Fibroblast of mammary gland (primary cell): ENCODE data around the gene CCNQ.
A peak's percentile ranks its signal among the peaks of the same experiment; 100 is the strongest.

Experiments used
- DNase-seq: peaks from one replicate; pipeline ENCODE4 v3.0.0-alpha.2; 2010; ENCODE audit warnings: low read depth
- H3K4me3 ChIP-seq: 2 replicates; pipeline ENCODE4 v1.5.1; 2011; ENCODE audit warnings: low read depth, mild to moderate bottlenecking, low read length, moderate library complexity; ENCODE audit not compliant: control insufficient read depth
- TF ChIP-seq, protein P1 (sequence below): conservative IDR thresholded peaks from 2 replicates; pipeline ENCODE4 v1.5.1; 2011; ENCODE audit warnings: low read depth, low read length, inconsistent platforms; ENCODE audit not compliant: control insufficient read depth, insufficient read depth

Gene CCNQ

DNA sequence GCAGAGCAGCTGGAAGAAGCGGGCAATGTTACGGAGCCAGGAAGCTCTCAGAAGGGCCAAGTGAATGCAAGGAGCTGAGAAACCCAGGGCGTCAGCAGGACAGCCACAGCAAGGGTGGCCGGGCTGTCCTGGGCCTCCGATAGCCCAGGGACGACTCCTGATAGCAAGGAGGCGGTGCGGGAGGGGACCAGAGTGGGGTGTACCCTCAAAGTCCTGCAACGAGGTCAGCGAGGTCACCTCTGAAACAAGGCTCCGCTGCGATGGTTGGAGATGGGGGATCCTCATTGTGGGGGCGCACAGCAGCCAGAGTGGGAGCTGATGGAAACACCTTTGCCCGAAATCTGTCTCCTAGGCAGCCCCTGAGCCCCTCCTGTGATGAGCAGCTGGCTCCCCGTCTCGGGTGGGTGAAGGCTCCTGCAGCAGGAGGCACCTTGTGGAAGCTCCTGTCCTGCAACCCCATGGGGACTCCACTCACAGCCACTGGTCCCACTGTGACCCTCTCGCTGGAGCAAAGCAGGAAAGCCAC, 4.3 kb upstream of the CCNQ start:
- TF ChIP-seq, protein P1, sequence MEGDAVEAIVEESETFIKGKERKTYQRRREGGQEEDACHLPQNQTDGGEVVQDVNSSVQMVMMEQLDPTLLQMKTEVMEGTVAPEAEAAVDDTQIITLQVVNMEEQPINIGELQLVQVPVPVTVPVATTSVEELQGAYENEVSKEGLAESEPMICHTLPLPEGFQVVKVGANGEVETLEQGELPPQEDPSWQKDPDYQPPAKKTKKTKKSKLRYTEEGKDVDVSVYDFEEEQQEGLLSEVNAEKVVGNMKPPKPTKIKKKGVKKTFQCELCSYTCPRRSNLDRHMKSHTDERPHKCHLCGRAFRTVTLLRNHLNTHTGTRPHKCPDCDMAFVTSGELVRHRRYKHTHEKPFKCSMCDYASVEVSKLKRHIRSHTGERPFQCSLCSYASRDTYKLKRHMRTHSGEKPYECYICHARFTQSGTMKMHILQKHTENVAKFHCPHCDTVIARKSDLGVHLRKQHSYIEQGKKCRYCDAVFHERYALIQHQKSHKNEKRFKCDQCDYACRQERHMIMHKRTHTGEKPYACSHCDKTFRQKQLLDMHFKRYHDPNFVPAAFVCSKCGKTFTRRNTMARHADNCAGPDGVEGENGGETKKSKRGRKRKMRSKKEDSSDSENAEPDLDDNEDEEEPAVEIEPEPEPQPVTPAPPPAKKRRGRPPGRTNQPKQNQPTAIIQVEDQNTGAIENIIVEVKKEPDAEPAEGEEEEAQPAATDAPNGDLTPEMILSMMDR, result no peak
- no peak overlapping the region for H3K4me3 ChIP-seq
- DNase-seq, result no peak

DNA sequence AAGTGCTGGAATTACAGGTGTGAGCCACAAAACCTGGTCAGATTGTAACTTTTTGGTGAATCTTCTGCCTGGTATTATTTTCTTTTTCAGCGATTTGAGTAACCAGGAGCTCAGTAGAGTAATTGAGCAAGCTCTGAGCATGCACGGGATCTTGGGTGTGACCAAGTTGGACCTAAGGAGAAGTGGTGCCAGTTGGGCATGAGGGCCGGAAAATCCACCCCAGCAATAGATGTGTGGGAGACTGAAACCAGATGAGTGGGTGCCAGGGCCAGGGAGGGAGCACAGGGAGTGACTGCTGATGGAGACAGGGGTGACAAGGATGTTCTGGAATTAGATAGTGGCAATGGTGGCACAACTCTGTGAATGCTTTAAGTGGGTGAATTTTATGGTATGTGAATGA, 3.7 kb upstream of the CCNQ start:
- TF ChIP-seq, protein P1, result no peak
- no peak overlapping the region for H3K4me3 ChIP-seq
- DNase-seq, result no peak

DNA sequence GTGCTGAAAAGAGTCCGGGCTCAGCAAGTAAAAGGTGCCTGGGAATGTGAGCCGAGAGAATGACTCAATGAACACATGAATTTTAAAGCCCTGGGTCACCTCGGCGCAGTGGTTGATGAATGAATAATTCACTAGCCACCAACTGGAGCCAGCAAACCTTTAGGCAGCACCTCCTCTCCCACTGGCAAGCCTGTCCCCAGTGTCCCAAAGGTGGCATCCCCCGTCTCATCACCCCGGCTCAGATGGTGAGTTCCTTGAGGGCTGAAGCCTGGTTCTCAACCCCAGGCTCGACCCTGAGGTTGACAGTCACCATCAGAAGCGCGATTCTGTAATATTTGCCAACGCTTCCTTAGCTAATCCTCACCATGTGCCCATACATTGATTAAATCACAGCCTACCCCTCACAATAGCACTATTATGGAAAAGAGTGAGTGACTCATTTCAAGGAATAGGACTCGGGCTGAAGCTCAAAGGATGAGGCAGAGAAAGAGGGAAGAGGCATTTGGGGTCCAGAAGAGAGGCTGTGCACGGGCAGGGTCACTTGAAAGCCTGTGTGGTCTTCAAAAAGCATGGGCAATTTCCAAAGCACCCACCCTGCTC, 2.7 kb upstream of the CCNQ start:
- no peak for DNase-seq
- TF ChIP-seq, protein P1, result no peak
- H3K4me3 ChIP-seq, result no peak overlapping the region

DNA sequence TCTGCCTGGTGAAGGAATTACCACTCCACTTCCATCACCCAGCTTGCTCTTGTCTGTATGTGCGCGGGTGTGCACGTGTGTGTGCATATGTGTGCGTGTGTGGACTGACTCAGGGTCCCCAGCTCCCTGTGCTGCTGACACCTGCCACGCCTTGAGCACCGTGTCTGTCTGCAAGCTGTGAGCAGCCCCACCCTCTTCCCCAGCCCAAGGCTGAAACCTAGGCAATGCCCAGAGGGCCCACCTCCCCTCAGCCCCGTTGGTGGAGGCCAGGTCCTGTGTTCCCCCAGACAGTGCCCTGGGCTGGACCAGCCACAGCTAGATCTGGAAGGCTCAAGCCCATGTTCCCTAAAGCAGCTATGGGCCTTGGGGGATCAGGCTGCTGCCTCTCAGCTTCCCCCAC, 2.0 kb upstream of the CCNQ start:
- TF ChIP-seq, protein P1, result no peak
- DNase-seq, result no peak

DNA sequence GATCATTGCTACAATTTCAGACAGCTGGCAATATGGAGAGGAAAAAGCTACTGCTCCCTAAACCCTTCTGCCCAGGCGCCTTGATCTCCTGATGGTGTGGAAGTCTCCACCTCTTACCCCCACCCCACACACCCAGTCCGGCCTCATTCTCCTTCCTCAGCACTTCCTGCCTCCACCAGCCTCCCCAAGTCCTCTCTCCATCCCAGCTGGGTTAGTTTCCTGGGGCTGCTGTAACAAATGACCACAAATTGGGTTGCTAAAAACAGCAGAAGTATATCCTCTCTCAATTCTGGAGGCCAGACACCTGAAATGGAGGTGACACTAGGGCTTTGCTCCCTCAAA, 1.1 kb upstream of the CCNQ start:
- H3K4me3 ChIP-seq, result peak overlapping the region; percentile 66
- TF ChIP-seq, protein P1, result no peak
- no peak for DNase-seq

More for the DNA sequence above, 2.0 kb upstream of the CCNQ start:
- H3K4me3 ChIP-seq, result no peak overlapping the region

DNA sequence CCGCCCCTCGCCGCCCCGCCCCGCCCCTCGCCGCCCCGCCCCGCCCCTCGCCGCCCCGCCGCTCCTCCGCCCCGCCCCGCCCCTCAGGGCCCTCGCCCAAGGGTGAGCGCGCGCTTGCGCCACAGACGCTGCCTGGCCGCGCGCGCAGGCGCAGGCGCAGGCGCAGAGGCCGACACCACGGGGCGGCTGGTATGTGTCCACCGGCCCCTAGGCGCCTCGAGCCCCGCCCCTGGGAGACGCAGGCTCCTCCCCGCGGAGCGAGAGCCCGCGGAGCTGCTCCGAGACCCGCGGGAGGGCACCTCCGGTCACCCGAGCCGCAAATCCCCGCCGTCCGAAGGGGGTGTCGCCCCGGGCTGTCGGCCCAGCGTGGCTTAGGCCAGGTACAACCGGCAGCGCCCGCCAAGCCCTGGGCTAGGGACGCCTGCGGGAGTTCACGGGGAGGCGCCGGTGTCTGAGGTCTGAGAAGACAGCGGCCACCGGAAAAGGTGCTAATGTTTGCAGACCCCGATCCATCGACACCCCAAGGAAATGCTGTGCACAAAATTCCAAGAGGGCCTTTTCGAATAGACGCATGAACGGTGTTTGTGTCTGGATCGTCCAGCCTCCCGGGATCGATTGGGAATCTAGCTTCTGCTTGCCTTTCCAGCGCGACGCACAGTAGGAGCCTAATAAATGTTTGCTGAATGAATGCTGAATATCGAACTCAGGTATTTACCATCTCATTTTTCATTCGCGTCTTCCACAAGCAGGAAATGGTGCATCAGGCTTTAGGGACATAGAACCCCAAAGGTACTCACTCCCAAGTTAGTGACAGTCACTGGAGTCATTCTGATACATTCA, 473 bp upstream of the CCNQ start:
- DNase-seq, result peak; percentile 78
- TF ChIP-seq, protein P1, result no peak
- H3K4me3 ChIP-seq, result peak overlapping the region; percentile 66
